COLO668 (cell line): ENCODE measurements around the gene FKTN.

Experiments used
- DNase-seq: peaks from one replicate; lab custom pipeline; 2025; ENCODE audit not compliant: unreplicated experiment; lab: John Stamatoyannopoulos, UW

FKTN gene

DNA sequence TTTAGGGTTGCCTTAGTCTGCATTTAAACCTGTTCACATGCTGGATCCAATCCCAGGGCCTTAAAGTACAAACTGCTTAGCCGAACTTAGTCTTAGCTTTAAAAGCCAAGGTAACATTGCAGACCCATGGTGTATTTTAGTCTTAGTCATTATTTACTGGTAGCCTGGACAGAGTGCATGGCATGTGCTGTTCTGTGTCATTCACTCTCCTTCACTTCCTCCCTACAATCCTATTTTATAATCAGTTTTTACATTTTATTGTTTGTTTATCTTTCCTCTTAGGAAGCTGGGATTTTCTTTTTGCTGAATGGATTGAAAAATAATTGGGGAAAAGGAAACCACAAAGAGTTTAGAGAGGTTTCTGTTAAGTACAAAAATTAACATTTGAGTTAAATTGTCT is 74.9 kb downstream of the FKTN start:
- DNase-seq, result no peak

DNA sequence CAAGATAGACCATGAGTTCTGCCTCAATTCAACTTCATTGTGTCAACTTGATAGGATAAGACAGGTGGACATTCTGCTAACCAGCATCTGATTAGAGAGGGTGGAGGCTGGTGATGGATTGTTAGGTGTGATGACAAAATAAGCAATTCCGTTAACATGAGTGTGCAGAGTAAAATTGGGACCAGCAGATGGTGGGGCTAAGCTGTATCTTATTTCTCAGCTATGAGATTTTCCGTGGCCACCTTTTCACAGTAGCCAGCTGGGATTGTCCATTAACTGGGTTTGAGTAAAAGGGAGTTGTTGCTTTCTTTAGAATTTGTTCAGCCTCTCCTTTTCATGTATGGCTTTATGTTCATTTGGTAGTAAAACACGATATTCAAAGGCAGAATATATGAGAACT is 75.5 kb downstream of the FKTN start:
- DNase-seq, result no peak

GRCh38 chr9:105636331-105636730 is 78.4 kb downstream of the FKTN start:
- no peak for DNase-seq

- no peak for DNase-seq
These were observed 80.0 kb downstream of the FKTN start for GRCh38 chr9:105637787-105638395.

DNA sequence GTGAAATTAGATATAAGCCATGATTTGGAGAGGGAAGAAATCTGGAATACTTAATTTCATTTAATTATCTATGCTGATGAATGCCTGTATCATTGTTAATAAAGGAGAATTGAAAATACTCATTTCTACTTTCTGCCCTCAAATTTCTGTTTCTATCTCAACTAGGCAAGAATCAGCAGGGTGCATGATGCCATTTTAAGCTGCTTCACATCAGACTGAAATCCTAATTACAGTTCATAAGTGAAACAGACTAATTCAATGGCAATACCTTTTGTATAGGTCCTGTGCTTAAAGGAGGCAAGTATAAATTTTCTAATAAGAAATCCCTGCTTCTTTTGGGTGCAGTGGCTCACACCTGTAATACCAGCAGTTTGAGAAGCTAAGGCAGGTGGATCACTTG is 82.0 kb downstream of the FKTN start:
- no peak for DNase-seq

- no peak for DNase-seq
These were observed 85.9 kb downstream of the FKTN start for GRCh38 chr9:105643795-105644194.

GRCh38 chr9:105646879-105647594 is 89.1 kb downstream of the FKTN start:
- DNase-seq, result peak; percentile 24

DNA sequence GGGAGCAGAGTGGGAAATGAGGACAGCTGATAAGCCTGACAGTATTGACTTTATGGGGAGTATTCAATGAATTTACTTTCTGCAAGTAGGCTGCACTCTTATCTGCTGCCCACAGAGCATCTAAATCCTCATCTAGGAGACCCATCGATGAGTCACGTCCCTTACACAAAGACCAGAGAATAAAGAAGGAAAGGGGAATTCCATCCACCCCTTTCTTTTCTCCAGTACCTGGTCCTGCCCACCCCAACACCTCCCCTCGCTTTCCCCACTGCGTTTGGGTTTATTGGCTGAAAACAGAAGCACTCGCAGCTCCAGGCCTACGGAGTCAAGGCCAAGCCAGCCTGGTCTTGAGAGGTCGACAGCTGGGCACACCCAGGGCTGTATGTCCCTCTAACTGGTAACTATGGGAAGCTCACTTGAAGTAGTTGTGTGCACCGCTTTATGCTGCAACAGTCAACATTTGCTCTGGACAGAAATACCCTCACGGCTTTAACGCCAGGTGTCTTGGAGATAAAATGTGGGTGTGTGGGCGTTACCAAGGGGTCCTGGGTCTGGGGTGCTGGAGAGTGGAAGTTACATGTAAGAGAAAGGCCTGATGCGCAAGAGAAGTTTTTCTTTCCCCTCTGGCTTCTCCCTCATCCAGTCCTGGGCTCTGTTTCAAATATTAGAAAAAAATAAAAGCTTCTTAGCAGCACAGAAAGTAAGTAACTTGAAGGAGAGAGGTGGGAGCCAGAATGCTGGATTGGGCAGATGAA is 89.8 kb downstream of the FKTN start:
- peak; percentile 72 for DNase-seq

GRCh38 chr9:105651806-105652205 is 93.9 kb downstream of the FKTN start:
- peak; percentile 43 for DNase-seq

- peak; percentile 85 for DNase-seq
These were observed 98.4 kb downstream of the FKTN start for GRCh38 chr9:105656131-105656921.

- DNase-seq, result no peak
These were observed 100.4 kb downstream of the FKTN start for GRCh38 chr9:105658351-105658750.

GRCh38 chr9:105661011-105661410 is 103.1 kb downstream of the FKTN start:
- DNase-seq, result no peak

DNA sequence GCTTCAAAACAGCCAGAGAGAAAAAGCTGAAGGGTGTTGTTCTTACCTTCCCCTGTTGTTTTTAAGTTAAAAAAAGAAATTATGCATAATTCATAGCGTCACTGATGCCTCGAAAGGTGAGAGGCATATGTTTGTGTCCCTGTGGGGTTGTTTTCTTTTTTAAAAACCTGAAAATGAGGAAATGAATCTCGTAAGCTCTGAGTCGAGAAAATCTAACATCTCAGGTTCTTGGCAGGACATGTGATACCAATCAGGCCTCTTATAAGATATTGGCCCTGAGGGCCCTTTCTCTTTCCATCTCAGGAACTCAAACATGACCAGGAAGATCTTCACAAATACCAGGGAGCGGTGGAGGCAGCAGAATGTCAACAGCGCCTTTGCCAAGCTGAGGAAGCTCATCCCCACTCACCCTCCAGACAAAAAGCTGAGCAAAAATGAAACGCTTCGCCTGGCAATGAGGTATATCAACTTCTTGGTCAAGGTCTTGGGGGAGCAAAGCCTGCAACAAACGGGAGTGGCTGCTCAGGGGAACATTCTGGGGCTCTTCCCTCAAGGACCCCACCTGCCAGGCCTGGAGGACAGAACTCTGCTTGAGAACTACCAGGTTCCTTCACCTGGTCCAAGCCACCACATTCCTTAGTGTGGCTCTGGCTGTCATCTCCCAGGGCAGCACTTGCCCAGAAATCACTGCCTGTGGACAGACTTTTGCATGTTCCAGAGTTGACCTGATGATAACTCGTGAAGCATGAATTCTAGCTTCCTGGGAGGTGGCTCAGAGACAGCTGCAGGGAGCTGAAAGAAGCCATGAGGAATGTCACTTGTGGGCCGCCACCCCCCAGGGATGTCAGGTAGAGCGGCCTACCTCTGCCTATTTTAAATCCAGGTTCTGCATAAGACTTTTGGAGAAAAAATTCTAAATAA is 104.5 kb downstream of the FKTN start, which contains the start of gene TAL2:
Gene TAL2 (plus strand): TSS at position 274 of the 921 bp plus-strand sequence. CDS start 40 bp downstream, at position 314.
- no peak for DNase-seq

- no peak for DNase-seq
These were observed 106.0 kb downstream of the FKTN start for GRCh38 chr9:105663914-105664313.

DNA sequence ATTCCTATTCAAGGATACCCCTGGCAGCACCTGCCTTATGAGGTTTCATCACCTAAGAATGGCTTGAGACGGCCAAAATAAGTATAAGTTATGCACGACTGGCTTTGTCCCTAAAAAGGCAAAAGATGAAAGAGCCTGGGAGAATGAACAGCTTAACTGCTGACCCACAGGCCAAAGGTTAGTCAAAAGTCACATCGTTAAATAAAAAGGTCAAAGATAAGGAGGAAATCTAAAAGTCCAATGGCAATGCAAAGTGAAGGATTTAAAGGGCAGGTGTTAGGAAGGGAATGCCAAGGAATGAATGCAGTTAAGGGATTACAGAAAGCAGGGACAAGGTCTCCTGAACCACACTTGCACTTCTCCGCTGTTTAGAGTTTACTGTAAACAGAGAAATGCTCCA is 109.9 kb downstream of the FKTN start:
- no peak for DNase-seq

DNA sequence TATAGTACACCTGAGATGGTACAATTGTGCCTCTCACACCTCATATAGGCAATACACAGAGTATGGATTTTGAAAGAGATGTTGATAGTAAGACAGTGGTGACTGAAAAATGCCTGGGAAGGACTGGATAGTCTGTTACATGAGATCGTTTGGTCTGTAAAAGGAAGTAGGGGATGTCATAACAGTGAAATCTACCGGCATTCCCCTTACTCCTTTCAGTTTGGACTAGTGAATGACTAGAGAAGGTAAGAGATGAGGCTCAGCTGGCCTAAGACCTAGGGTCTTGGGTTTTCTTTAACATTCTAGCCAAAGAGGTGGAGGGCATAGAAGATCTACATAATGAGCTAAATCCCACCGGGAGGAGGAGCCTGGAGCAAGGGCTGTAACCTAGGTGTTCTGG is 112.4 kb downstream of the FKTN start:
- DNase-seq, result no peak

DNA sequence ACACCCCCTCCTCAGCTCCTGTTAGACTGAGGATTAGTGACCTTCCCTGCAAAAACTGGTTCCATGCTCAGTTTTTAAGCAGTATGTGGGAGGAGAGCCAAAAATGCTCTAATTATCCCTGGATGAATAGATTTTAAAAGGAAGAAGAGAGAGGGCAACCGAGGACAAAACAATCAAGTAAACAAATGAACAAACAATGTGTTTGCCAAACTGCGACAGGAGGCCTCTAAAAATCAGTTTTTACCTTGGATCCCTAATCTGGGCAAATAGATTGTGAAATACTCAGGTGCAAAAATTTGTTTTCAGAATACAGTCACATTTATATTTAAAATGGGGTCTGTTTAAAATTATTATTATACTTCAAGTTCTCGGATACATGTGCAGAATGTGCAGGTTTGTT is 112.8 kb downstream of the FKTN start:
- DNase-seq, result no peak

- no peak for DNase-seq
These were observed 114.8 kb downstream of the FKTN start for GRCh38 chr9:105672711-105673234.

DNA sequence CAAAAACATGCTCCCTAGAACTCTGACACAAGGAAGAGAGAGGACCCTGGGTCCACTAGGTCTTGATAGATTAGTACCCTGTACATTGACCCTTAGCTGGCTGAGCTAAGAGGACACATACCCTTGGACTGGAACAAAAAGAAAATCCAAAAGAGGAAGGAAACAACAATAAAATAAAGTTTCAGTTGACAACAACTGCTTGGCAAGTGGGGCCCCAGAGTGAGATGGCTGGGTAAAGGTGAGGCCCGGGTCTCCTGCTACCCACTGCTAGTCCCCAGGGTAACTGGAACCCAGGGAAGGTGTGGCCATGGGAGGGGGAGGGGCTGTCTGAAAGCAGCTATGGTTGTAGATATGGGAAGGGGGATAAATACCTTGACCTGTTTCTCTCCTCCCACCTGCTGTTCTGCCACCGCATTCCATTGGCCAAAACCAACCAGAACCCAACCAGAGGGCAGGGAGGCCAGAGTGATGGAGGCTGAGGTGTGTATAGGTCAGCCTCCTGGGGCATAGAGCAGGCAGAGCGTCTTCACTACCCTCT is 116.0 kb downstream of the FKTN start:
- no peak for DNase-seq
